ENCODE results near the gene ACSL4.

Gene ACSL4

DNA sequence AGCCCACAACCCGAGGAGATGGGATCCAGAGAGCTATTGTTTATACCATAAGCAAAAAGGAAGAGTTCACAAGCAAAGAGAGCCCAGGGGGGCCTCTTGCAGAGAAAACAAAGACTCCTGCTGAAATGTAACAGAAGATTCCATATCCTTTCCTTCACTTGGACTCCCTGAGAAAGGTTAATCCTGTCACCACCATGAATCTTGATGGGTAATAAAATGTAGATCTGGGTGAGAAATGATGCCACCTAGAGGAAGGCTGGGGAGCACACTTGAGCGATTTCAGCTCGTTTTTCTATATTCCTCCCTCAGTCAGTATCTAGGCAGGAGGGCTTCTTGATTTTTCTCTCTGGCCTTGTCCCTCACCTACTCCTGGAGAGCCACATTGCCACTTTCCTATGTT, 97.9 kb downstream of the ACSL4 start:
- no peak overlapping the region for H3K18ac ChIP-seq (ENCODE audit: low read length)
- WGBS, 2 donors (ENCODE audit: extremely low coverage in 2 of 2, insufficient read length in 2 of 2, insufficient replicate concordance in 1 of 2), result no CpG with 5 or more reads among the region's 3 CpGs
- H4K8ac ChIP-seq (ENCODE audit: low read depth, low read length), result no peak overlapping the region
- no peak overlapping the region for H2BK120ac ChIP-seq (ENCODE audit: low read depth, low read length)
- H2AK5ac ChIP-seq (ENCODE audit: low read depth, low read length), result no peak overlapping the region
- no peak overlapping the region for H3K4me3 ChIP-seq (ENCODE audit: low read length in 2 of 2)
- no peak overlapping the region for H2BK15ac ChIP-seq (ENCODE audit: low read length)
- no peak overlapping the region for H3K23ac ChIP-seq (ENCODE audit: low read depth, low read length, poor library complexity)
- H2AFZ ChIP-seq (ENCODE audit: low read length), result no peak overlapping the region
- H3K4me2 ChIP-seq (ENCODE audit: insufficient read depth, low read length, poor library complexity, severe bottlenecking), result no peak overlapping the region
- H2BK12ac ChIP-seq (ENCODE audit: low read length), result no peak overlapping the region
- no peaks in the 10 kb centered on the region for H3K27me3 ChIP-seq (ENCODE audit: control insufficient read depth in 3 of 3, insufficient read depth in 3 of 3, low read depth in 1 of 3, low read length in 3 of 3)
- no peak overlapping the region for H3K27ac ChIP-seq (replicated peaks; ENCODE audit: low read length)
- DNase-seq (ENCODE audit: low spot score), result no peak
- H3K4me1 ChIP-seq (ENCODE audit: control insufficient read depth in 2 of 2, insufficient read depth in 1 of 2, low read depth in 1 of 2, low read length in 2 of 2), result no peaks in the 10 kb centered on the region
- H3K4ac ChIP-seq (ENCODE audit: low read length), result no peak overlapping the region
- no peak overlapping the region for H3K9ac ChIP-seq (ENCODE audit: low read depth, low read length, poor library complexity)
- no peak overlapping the region for H3K14ac ChIP-seq (ENCODE audit: low read length)
- no peak overlapping the region for H4K91ac ChIP-seq (ENCODE audit: low read depth, low read length, poor library complexity)
- no peaks in the 10 kb centered on the region for H3K79me1 ChIP-seq (ENCODE audit: low read depth, low read length)
- no peaks in the 10 kb centered on the region for H3K9me3 ChIP-seq (replicated peaks in 1 of 2; ENCODE audit: control insufficient read depth in 2 of 2, insufficient read depth in 1 of 2, low read depth in 1 of 2, low read length in 2 of 2)
- no peaks in the 10 kb centered on the region for H3K36me3 ChIP-seq (replicated peaks in 1 of 2; ENCODE audit: control insufficient read depth in 2 of 2, insufficient read depth in 2 of 2, low read length in 2 of 2)
- no peak overlapping the region for H2BK5ac ChIP-seq (ENCODE audit: low read length)

GRCh38 chrX:109632906-109633504, 100.1 kb downstream of the ACSL4 start:
- Histone ChIP-seq H3K18ac (ENCODE audit: low read length) (no peak overlapping the region), H4K8ac (ENCODE audit: low read depth, low read length) (no peak overlapping the region), H4K91ac (ENCODE audit: low read depth, low read length, poor library complexity) (no peak overlapping the region), H3K4me1 (ENCODE audit: control insufficient read depth in 2 of 2, insufficient read depth in 1 of 2, low read depth in 1 of 2, low read length in 2 of 2) (no peaks in the 10 kb centered on the region), H3K4me2 (ENCODE audit: insufficient read depth, low read length, poor library complexity, severe bottlenecking) (no peak overlapping the region), H3K14ac (ENCODE audit: low read length) (no peak overlapping the region), H3K27me3 (ENCODE audit: control insufficient read depth in 3 of 3, insufficient read depth in 3 of 3, low read depth in 1 of 3, low read length in 3 of 3) (no peaks in the 10 kb centered on the region), H2AFZ (ENCODE audit: low read length) (no peak overlapping the region), H3K36me3 (replicated peaks in 1 of 2; ENCODE audit: control insufficient read depth in 2 of 2, insufficient read depth in 2 of 2, low read length in 2 of 2) (no peaks in the 10 kb centered on the region), H3K23ac (ENCODE audit: low read depth, low read length, poor library complexity) (no peak overlapping the region), H2BK15ac (ENCODE audit: low read length) (no peak overlapping the region), H3K9me3 (replicated peaks in 1 of 2; ENCODE audit: control insufficient read depth in 2 of 2, insufficient read depth in 1 of 2, low read depth in 1 of 2, low read length in 2 of 2) (no peaks in the 10 kb centered on the region), H3K79me1 (ENCODE audit: low read depth, low read length) (no peaks in the 10 kb centered on the region), H2BK5ac (ENCODE audit: low read length) (no peak overlapping the region), H3K4ac (ENCODE audit: low read length) (no peak overlapping the region), H3K4me3 (ENCODE audit: low read length in 2 of 2) (no peak overlapping the region), H2BK120ac (ENCODE audit: low read depth, low read length) (no peak overlapping the region), H3K27ac (replicated peaks; ENCODE audit: low read length) (no peak overlapping the region), H2AK5ac (ENCODE audit: low read depth, low read length) (no peak overlapping the region), H3K9ac (ENCODE audit: low read depth, low read length, poor library complexity) (no peak overlapping the region), H2BK12ac (ENCODE audit: low read length) (no peak overlapping the region)
- DNase-seq (ENCODE audit: low spot score), result no peak
- no CpG with 5 or more reads among the region's 5 CpGs for WGBS, 2 donors (ENCODE audit: extremely low coverage in 2 of 2, insufficient read length in 2 of 2, insufficient replicate concordance in 1 of 2)

GRCh38 chrX:109629310-109629709, 103.7 kb downstream of the ACSL4 start:
- Histone ChIP-seq H3K27ac (replicated peaks; ENCODE audit: low read length) (no peak overlapping the region), H3K4ac (ENCODE audit: low read length) (no peak overlapping the region), H3K9ac (ENCODE audit: low read depth, low read length, poor library complexity) (no peak overlapping the region), H3K14ac (ENCODE audit: low read length) (no peak overlapping the region), H3K4me1 (ENCODE audit: control insufficient read depth in 2 of 2, insufficient read depth in 1 of 2, low read depth in 1 of 2, low read length in 2 of 2) (no peaks in the 10 kb centered on the region), H2AK5ac (ENCODE audit: low read depth, low read length) (no peak overlapping the region), H2BK15ac (ENCODE audit: low read length) (no peak overlapping the region), H3K9me3 (replicated peaks in 1 of 2; ENCODE audit: control insufficient read depth in 2 of 2, insufficient read depth in 1 of 2, low read depth in 1 of 2, low read length in 2 of 2) (no peaks in the 10 kb centered on the region), H3K4me2 (ENCODE audit: insufficient read depth, low read length, poor library complexity, severe bottlenecking) (no peak overlapping the region), H4K91ac (ENCODE audit: low read depth, low read length, poor library complexity) (no peak overlapping the region), H3K79me1 (ENCODE audit: low read depth, low read length) (no peaks in the 10 kb centered on the region), H4K8ac (ENCODE audit: low read depth, low read length) (no peak overlapping the region), H3K23ac (ENCODE audit: low read depth, low read length, poor library complexity) (no peak overlapping the region), H3K4me3 (ENCODE audit: low read length in 2 of 2) (no peak overlapping the region), H2BK12ac (ENCODE audit: low read length) (no peak overlapping the region), H3K27me3 (ENCODE audit: control insufficient read depth in 3 of 3, insufficient read depth in 3 of 3, low read depth in 1 of 3, low read length in 3 of 3) (no peaks in the 10 kb centered on the region), H2BK5ac (ENCODE audit: low read length) (no peak overlapping the region), H2AFZ (ENCODE audit: low read length) (no peak overlapping the region), H3K18ac (ENCODE audit: low read length) (no peak overlapping the region), H2BK120ac (ENCODE audit: low read depth, low read length) (no peak overlapping the region), H3K36me3 (replicated peaks in 1 of 2; ENCODE audit: control insufficient read depth in 2 of 2, insufficient read depth in 2 of 2, low read length in 2 of 2) (no peaks in the 10 kb centered on the region)
- DNase-seq (ENCODE audit: low spot score), result no peak
- WGBS, 2 donors (ENCODE audit: extremely low coverage in 2 of 2, insufficient read length in 2 of 2, insufficient replicate concordance in 1 of 2), result no CpG with 5 or more reads among the region's 3 CpGs

DNA sequence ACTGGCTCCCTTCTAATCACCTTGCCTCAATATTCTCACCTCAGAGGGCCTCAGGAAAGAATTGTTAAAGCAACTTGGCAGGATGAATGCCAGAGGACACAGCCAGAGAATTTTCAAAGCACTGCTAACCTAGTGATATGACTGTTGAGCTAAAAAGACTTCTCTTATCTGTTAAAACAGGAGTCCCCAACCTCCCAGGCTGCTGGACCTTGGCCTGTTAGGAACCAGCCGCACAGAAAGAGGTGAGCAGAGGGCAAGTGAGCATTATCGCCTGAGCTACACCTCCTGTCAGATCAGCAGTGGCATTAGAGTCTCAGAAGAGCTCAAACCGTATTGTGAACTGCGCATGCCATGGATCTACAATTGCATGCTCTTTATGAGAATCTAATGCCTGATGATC, 106.4 kb downstream of the ACSL4 start:
- H3K27ac ChIP-seq (replicated peaks; ENCODE audit: low read length), result no peak overlapping the region
- H4K8ac ChIP-seq (ENCODE audit: low read depth, low read length), result no peak overlapping the region
- H3K4me3 ChIP-seq (ENCODE audit: low read length in 2 of 2), result no peak overlapping the region
- H2BK15ac ChIP-seq (ENCODE audit: low read length), result no peak overlapping the region
- no peak overlapping the region for H4K91ac ChIP-seq (ENCODE audit: low read depth, low read length, poor library complexity)
- no peak overlapping the region for H3K9ac ChIP-seq (ENCODE audit: low read depth, low read length, poor library complexity)
- no peak overlapping the region for H3K18ac ChIP-seq (ENCODE audit: low read length)
- no peak overlapping the region for H3K14ac ChIP-seq (ENCODE audit: low read length)
- no peak overlapping the region for H3K23ac ChIP-seq (ENCODE audit: low read depth, low read length, poor library complexity)
- H2BK5ac ChIP-seq (ENCODE audit: low read length), result no peak overlapping the region
- H3K27me3 ChIP-seq (ENCODE audit: control insufficient read depth in 3 of 3, insufficient read depth in 3 of 3, low read depth in 1 of 3, low read length in 3 of 3), result no peaks in the 10 kb centered on the region
- no peaks in the 10 kb centered on the region for H3K9me3 ChIP-seq (replicated peaks in 1 of 2; ENCODE audit: control insufficient read depth in 2 of 2, insufficient read depth in 1 of 2, low read depth in 1 of 2, low read length in 2 of 2)
- no peak overlapping the region for H3K4ac ChIP-seq (ENCODE audit: low read length)
- no peaks in the 10 kb centered on the region for H3K79me1 ChIP-seq (ENCODE audit: low read depth, low read length)
- H2BK12ac ChIP-seq (ENCODE audit: low read length), result no peak overlapping the region
- no peak overlapping the region for H3K4me2 ChIP-seq (ENCODE audit: insufficient read depth, low read length, poor library complexity, severe bottlenecking)
- peaks cover 0 to 6% of the 10 kb centered on the region in 2 donors for H3K4me1 ChIP-seq (ENCODE audit: control insufficient read depth in 2 of 2, insufficient read depth in 1 of 2, low read depth in 1 of 2, low read length in 2 of 2)
- no CpG with 5 or more reads among the region's 4 CpGs for WGBS, 2 donors (ENCODE audit: extremely low coverage in 2 of 2, insufficient read length in 2 of 2, insufficient replicate concordance in 1 of 2)
- no peaks in the 10 kb centered on the region for H3K36me3 ChIP-seq (replicated peaks in 1 of 2; ENCODE audit: control insufficient read depth in 2 of 2, insufficient read depth in 2 of 2, low read length in 2 of 2)
- H2AK5ac ChIP-seq (ENCODE audit: low read depth, low read length), result no peak overlapping the region
- DNase-seq (ENCODE audit: low spot score), result no peak
- no peak overlapping the region for H2BK120ac ChIP-seq (ENCODE audit: low read depth, low read length)
- H2AFZ ChIP-seq (ENCODE audit: low read length), result no peak overlapping the region
